Activated T-cell treated with anti-CD3 and anti-CD28 coated beads for 24 hours (primary cell): Measurements from ENCODE around the gene CRYBG1.

Experiments used
- DNase-seq: peaks from one replicate; pipeline ENCODE4 v3.0.0-alpha.2; 2020; ENCODE audit warnings: low read depth

CRYBG1 gene

DNA sequence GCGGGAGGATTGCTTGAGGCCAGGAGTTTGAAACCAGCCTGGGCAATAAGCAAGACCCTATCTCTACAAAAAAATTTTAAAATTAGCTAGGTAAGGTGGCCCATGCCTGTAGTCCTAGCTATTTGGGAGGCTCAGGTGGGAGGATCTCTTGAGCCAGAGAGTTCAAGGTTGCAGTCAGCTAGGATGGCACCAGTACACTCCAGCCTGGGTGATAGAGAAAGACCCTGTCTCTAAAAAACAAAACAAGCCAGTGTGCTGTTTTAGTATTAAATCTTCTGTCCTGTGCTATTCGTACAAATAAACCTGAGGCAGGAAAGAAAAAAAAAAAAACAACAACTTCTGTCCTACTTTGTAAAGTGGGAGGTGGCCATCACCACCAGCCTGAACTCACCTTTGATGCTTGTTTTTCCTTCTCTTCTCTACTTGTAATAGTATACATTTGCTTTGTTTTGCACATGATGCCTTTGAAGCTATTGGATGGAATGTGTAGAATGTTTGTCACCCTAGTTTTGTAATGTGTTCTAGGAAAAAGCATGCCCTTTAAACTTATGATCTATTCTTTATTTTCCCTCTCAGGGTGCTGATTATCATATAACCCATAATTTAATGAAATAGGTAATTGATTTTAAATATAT, 102.5 kb downstream of the CRYBG1 start:
- no peak for DNase-seq

DNA sequence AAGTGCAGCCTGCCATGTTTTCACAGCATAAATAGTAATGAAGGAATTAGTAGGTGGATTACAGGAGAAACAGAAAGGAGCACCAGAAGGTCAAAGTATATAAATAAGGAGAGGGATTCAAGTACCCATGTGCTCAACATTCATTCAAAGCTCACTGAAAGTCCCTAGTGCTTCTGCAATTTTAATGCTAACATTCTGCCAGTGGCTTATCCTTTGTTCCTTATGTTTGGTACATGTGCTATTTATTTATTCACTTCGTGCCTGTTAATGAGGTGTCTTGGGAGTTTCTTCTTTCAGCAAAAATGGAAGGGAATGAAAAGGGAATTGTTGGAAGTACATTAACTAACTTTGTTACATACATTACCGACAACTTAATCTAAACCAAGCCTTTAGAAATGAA, 105.7 kb downstream of the CRYBG1 start:
- DNase-seq, result no peak

DNA sequence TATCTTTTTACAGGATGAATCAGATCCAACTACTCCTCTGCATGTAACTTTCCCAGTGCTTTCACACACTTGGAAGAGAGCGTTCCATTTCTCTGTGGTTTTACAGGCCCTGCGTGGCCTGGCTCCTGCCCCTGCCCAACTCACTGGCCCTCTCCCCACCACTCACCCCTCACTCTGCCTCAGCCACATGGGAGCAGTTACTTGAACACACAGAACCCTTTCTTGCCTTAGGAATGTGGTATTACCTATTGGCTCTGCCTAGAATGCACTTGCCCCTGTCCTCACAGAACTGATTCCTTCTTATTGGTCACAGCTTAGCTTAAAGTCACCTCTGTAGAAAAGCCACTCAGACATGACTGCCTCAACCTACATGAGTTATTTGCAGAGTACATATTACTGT, 108.4 kb downstream of the CRYBG1 start:
- DNase-seq, result no peak

DNA sequence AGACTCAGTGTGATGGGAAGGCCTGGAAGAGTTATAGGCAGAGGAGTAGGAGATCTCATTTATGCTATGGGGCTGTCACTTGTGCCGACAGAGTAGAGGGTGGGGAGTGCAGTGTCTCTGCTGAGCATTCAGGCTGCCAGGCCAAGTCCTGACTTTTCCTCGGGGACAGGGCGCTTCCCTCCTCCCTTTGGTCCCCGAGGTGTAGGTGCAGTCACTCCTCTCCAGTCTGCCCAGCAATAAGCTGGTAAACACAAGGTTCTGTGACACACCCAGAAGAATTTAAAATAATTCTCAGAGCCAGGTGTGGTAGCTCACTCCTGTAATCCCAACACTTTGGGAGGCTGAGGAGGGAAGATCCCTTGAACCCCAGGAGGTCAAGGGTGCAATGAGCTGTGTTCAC, 109.4 kb downstream of the CRYBG1 start:
- no peak for DNase-seq

DNA sequence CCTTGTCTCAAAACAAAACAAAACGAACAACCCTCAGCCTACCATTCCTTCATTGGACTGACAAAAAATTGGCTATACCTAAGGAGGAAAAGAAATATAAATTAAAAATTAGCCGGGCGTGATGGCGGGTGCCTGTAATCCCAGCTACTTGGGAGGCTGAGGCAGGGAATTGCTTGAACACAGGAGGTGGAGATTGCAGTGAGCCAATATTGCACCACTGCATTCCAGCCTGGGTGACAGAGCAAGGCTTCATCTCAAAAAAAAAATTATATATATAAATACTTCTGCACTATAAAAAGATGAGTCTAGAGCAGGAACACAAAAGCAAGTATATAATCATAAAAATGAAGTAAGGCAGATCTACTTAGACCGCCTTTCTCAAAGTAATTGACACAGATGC, 109.8 kb downstream of the CRYBG1 start:
- DNase-seq, result no peak

DNA sequence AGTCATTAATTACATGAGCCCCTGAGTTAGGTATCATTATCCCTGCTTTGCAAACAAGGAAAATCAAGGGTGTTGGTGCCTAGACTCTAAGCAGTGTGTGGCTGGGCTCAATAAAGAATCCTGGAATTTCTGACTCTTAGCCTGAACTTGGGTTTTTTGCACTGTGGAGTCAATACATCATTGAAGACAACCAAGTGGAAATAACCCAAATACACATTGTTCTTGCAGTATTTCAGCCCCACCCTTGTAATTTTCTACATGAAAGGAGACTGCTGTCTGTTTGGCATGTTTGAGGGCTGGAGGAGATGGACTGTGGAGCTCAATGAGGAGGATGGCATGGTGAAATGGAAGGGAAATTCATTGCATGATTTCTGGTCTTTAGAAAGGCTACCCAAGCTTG, 110.3 kb downstream of the CRYBG1 start:
- DNase-seq, result no peak

DNA sequence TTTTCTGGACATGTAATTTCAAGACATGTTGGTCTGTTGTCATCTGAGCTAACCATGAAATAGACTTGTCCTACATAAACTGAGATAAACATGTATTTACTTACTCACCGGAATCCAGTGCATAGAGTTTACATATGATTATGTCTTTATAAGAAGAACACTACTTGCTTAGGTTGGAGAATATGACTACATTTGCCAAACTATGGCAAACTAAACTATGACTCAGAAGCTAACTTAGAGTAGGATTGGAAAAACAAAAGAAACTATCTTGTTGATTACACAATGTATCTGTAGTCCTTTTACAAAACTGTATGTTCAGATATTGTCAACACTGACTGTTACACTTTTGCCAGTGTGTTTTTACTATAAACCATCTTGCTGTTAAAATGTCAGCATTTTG, 113.3 kb downstream of the CRYBG1 start:
- DNase-seq, result no peak

DNA sequence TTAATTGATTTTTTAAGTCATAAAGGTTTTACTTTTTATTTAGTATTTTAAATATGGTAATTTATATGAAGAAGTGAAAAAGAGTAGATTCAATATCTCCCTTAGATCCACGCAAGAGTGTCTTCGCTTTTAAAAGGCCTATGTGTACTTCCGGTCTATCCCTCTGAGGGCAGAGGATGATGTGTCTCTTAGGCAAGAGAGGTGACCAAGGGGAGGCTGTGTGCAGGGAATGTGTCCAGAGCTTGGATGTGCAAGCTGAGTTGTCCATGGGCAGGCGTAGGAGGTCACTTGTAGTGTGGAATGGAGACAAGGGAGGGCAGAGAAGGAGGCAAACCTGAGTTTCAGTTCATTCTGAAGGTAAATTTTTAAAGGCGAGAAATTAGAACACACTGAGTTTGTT, 113.9 kb downstream of the CRYBG1 start:
- no peak for DNase-seq

DNA sequence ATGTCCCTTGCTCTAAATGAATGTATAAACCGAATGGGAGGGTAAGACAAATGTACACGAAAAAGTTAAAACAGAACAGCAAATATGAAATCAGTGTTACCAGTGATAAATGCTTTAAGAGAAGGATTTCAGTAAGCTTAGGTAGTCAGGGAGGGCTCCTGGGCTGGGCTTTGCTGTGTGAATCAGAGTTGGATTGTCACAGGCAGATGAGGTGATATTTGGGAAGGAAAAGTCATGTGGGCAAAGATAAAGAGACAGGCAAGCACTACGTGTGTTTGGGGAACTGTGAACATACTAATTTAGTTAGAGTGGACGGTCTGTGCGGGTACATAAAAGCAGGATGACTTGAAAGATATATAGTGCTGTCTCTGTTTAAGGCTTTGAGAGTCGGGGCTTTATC, 114.8 kb downstream of the CRYBG1 start:
- no peak for DNase-seq

DNA sequence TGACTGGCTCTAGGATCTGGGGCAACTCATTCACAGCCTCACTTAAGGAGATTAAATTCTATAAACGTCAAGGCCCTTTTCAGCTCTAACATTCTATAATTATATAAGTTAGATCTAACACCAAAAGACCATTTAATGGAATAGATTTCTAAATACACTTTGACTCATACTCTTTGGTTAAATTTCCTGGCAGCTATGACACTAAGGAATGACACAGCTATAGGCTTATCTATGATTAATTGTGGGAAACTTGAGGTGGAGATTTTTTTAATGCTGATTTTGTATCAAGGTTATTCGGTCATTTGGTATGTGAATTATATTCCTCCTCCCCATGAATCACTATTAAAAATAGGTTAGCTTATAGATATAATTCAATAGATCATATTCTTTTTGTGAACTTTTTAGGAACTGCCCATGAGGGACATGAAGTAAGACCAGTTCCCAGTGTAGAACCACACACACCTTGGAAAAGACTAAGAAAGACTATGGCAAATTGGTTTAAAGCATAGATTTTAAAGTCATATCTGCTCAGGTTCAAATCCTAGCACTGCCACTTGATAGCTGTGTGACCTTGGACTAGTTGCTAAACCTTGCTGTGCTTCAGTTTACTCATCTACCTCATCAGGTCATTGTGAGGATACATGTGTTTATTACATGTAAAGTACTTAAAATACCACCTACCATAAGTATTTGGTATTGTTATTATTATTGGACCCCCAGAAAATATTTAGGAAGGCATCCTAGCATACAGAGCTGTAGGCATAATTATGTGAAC, 116.0 kb downstream of the CRYBG1 start:
- DNase-seq, result no peak

DNA sequence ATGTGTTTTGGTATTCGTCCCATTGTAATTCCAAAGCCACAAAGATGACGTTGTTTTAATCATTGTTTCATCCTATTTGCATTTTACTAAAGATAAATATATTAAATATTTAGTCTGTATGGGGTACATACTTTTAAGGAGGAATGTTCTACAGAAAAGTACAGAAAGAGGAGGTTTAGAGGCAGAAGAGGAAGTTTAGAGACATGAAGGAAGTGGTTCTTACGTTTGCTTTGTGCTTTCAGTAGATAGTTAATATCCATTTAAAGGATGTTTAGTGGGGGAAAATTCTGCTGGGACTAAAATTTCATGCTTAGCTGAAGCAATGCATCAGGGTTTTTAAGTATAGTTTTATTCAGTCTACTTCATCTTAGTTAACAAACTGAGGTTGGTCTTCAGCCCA, 116.6 kb downstream of the CRYBG1 start:
- no peak for DNase-seq

DNA sequence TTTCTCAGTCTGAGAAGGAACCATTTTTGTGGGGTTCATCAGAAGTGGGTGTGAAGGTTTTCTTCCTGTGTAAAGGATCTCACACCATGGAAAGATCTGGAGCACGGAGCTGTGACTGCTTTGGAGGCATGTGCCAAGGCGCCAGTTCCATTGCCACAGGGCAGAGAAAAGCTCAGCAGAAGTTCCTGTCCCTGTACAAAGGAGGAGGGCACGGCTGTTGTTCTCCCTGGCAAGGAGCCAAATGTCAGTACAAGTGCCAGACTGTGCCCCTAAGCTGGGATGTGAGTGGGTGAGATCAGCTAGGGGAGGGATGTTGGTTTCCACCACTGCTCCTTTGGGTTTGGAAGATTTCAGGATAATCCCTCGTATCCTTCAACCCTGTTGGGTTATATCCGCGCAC, 117.3 kb downstream of the CRYBG1 start:
- DNase-seq, result no peak

DNA sequence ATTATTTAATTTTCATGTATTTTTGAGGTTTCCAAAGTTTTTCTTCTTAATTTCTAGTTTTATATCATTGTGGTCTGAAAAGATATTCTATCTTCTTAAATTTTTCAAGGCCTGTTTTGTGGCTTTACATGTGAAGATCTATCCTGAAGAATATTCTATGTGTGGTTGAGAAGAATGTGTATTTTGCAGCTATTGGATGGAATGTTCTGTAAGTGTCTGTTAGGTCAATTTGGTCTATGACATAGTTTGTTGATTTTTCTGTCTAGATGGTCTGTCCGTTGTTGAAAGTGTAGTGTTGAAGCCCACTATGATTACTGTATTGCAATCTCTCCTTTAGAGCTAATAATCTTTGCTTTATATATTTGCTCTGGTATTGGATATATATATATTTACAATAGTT, 125.7 kb downstream of the CRYBG1 start:
- DNase-seq, result no peak

DNA sequence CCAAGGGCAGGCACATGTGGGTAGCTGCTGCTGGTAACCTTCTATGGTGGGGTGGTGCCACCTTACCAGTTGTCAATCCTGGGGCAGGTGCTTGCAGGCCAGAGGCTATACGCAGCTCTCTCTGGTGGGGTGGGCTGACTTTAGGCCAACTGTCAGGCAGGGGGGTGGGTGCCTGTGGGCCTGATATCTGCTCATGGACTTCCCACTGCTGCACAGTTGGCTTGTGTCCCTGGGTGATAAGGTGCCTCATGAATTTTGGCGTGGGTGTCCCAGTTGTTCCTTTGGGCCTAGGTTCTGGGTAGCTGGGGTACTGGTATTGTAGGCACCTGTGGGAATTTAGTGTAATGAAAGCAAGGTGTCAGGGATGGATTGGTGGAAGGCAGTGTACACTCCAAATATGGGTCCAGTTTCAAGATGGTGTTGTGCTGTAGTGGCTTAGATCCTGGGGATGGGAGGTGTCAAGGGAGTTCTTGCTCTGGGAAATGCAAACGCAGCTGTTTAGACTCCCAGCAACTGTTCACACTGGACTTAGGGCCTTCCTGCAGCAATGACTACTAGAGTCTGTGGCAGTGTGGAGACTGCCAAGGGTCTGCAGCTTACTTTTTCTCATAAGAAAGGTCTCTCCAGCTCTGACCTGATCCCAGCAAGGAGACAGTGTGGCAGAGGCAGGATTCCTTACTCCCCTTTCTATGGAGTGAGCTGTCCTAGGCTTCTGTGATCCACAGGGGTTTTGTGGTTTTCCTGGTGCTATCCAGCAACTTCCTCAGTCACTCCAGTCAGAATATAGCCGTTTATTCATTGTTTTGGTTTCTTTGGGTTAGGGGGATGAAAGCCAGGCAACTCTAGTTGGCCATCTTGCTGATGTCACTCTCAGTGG, 128.2 kb downstream of the CRYBG1 start:
- no peak for DNase-seq

DNA sequence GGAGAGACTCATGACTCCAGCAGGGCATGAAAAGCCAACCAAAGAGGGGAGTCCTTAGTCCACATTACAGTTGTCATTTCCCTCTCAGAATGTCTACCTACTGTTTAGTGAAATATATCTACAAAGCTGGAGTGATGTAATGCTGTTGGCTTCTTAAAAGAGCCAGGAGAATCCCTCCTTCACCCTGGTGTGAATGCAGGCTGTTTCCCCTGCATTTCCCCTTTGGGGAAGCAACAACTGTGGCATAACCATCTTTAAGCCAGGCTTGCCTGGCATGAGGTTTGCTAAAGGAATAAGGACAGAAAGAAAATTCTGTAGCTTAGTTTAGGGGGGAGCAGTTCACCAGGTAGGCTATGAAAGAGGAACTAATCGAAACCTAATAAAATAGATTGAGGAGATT, 129.5 kb downstream of the CRYBG1 start:
- DNase-seq, result no peak

DNA sequence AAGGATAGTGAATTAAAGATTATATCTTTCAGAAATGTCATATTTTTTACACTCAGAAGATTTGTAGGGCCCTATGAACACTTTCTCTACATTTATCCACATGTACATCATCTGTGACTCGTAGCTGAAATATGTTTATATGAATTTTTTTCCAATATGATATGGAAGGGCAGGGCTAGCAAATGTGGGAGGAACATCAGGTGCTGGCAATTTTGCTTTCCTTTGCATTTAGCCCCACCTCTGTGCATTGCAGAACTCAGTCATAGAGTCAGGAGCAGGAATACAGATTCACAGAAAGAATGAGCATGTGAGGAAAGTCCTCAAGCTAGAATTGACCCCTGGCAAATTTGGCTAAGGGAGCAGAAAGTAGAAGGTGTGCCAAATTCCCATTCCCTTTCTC, 129.9 kb downstream of the CRYBG1 start:
- DNase-seq, result no peak

DNA sequence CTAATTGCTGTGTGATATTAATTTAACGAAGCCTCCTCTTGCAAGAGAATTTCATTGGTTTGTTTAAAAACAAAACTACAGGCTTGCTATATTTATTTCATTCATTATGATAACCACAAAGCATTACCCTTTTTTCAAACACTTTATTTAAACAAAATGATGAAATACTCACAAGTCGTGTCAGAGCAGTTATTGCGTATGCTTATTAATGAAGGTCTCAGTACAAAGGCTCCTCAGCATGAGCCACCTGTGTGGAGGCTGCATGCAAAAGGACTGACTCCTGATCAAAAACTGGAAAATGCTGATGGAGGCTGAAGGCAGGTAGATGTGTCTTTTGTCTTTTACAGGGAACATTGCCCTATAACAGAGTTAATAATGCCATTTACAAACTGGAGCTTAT, 130.5 kb downstream of the CRYBG1 start:
- DNase-seq, result no peak

DNA sequence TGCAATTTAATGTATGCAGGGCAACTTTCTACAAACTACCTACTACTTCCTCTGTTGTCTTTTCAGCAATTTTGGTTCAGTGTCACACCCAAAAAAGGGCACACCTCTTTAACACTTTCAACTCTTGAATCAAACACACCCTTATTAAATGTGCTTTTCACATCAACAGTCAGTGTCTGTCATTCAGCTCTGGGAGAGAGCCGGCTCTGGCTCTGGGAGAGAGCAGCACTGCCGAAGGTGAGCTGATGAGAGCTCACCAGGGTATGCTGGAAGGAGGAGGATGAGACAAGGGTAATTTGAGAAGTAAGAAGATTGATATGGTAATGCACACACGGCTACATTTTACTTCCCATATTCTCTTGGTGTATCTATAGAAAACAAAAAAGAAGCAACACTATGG, 134.5 kb downstream of the CRYBG1 start:
- DNase-seq, result no peak

DNA sequence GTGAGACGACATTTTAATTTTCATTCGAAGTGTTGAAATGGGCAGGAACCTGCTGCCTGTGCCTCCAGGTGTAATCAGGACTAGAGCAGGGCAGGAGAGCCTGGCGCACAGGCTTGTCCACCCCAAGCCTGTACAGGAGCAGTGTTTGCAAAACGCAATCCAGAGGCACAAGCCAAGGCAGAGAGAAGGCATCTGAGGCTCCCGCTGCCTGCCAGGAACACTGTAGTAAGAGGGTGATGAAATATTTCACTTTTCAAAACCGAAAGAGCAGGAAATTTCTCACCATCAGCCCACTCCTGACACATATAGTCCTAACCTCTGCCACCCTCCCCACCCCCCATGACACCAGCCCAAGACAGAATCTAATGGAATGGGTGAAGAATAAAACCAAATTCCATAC, 136.3 kb downstream of the CRYBG1 start:
- DNase-seq, result no peak

DNA sequence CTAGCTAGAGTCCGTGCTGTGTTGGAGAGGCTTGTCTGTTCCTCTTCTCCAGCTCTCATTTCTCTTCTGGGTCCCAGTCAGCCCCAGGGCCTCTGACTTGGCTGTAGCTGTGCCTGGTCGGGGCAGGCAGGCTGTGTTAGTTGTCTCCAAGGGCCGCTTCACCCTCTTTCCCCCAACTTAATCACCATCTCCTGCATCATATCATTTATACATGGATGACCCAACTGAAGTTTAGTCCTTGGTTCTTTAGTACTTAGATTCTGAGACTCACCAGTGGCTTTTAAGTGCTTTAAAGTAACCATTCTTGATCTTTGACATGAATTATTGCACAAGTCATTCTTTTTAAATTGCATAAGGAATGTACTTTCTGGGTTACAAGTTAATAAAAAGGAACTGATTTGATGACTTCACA, 141.4 kb downstream of the CRYBG1 start:
- no peak for DNase-seq

DNA sequence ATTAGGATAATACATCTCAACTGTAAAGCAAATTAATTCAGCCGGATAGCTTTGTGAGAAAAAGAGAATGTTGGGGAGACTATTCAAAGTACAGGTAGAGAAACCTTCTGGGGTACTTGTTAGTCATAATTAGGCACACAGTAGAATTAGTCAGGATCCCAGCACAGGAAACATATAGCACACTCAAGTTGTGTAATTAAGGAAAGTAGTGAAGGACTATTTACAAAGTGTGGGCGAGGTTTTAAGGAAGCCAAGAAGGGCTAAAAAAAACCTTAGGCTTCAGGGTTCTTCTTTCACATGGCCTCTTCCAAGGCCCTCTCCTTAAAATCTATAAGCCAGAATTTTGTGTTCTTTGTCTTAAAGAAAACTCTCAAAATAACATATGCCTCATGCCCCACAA, 142.0 kb downstream of the CRYBG1 start:
- DNase-seq, result no peak

DNA sequence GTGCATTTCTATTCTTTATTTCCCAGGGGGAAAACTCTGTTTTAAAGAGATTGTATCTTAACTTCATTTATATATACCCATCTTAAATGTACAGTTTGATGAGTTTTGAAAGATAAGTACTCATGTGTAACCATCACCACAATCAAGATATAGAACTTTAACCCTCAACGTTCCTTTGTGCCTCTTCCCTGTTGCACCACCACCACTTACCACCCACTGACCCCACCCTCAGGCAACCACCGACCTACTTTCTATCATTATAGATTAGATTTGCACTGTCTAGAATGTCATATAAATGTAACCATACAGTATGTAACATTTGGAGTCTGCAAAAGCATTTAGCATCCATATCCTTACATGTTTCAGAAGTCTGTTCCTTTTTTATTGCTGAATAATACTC, 147.8 kb downstream of the CRYBG1 start:
- DNase-seq, result no peak

DNA sequence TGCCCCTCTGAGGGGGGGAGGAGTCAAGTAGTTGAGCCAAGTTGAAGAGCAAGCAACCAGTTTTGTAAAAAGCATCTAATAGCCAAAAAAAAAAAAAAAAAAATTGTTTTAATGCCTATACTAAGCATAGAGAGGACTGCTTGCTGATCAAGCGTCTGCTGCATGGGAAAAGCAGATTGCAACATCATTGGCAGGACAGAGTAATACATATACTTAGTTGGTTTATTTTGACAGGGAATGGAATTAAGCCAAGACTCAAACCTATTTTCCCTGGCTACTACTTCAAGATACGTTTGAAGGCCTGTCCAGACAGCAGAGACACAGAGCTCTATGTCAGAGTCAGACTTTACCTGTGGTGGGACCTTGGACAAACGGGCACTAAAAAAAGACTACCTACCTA, 148.3 kb downstream of the CRYBG1 start:
- no peak for DNase-seq
